Stimulated activated naive CD8-positive, alpha-beta T cell treated with anti-CD3 and anti-CD28 coated beads, Interleukin-15, Interleukin-2, amounts not matched to agents 100 ng/mL and 50 ng/mL, for 24 hours (primary cell): Measurements from ENCODE around the gene CFAP65.

Experiments used
- H3K27ac Mint-ChIP-seq: one replicate; pipeline ENCODE4 v1.8.0; 2021; ENCODE audit warnings: mild to moderate bottlenecking, mixed read lengths
- H3K27me3 Mint-ChIP-seq: one replicate; pipeline ENCODE4 v1.8.0; 2021; ENCODE audit warnings: mixed read lengths
- H3K36me3 Mint-ChIP-seq: one replicate; pipeline ENCODE4 v1.8.0; 2021; ENCODE audit warnings: low read depth, mixed read lengths
- H3K4me1 Mint-ChIP-seq: one replicate; pipeline ENCODE4 v1.8.0; 2021; ENCODE audit warnings: low read depth, mixed read lengths
- H3K4me3 Mint-ChIP-seq: one replicate; pipeline ENCODE4 v1.8.0; 2021; ENCODE audit warnings: mild to moderate bottlenecking, mixed read lengths
- H3K9me3 Mint-ChIP-seq: one replicate; pipeline ENCODE4 v1.8.0; 2021; ENCODE audit warnings: mixed read lengths

The CFAP65 gene

GRCh38 chr2:219076253-219076652, 34.9 kb upstream of the CFAP65 start:
- Mint-ChIP-seq H3K4me1 (no peaks in the 10 kb centered on the region), H3K9me3 (no peaks in the 10 kb centered on the region), H3K4me3 (no peak overlapping the region), H3K27me3 (no peaks in the 10 kb centered on the region), H3K36me3 (peaks cover 35% of the 10 kb centered on the region), H3K27ac (no peak overlapping the region)

GRCh38 chr2:219073413-219074129, 32.3 kb upstream of the CFAP65 start:
- Mint-ChIP-seq H3K4me1 (no peaks in the 10 kb centered on the region), H3K36me3 (peaks cover 39% of the 10 kb centered on the region), H3K4me3 (no peak overlapping the region), H3K27ac (no peak overlapping the region), H3K9me3 (no peaks in the 10 kb centered on the region), H3K27me3 (no peaks in the 10 kb centered on the region)

- H3K4me1 Mint-ChIP-seq = no peaks in the 10 kb centered on the region
- H3K36me3 Mint-ChIP-seq = peaks cover 39% of the 10 kb centered on the region
- H3K27me3 Mint-ChIP-seq = no peaks in the 10 kb centered on the region
- no peak overlapping the region for H3K4me3 Mint-ChIP-seq
- H3K9me3 Mint-ChIP-seq = no peaks in the 10 kb centered on the region
- H3K27ac Mint-ChIP-seq = no peak overlapping the region
These were observed 31.5 kb upstream of the CFAP65 start for GRCh38 chr2:219072741-219073250.

- peaks cover 30% of the 10 kb centered on the region for H3K36me3 Mint-ChIP-seq
- no peak overlapping the region for H3K27ac Mint-ChIP-seq
- no peaks in the 10 kb centered on the region for H3K27me3 Mint-ChIP-seq
- no peaks in the 10 kb centered on the region for H3K4me1 Mint-ChIP-seq
- no peak overlapping the region for H3K4me3 Mint-ChIP-seq
- no peaks in the 10 kb centered on the region for H3K9me3 Mint-ChIP-seq
These were observed 30.0 kb upstream of the CFAP65 start for GRCh38 chr2:219071131-219071816.

GRCh38 chr2:219065484-219065883, 24.2 kb upstream of the CFAP65 start:
- H3K4me1 Mint-ChIP-seq = peaks cover 4% of the 10 kb centered on the region
- peaks cover 28% of the 10 kb centered on the region for H3K27me3 Mint-ChIP-seq
- H3K27ac Mint-ChIP-seq = no peak overlapping the region
- no peak overlapping the region for H3K4me3 Mint-ChIP-seq
- peaks cover 1% of the 10 kb centered on the region for H3K36me3 Mint-ChIP-seq
- no peaks in the 10 kb centered on the region for H3K9me3 Mint-ChIP-seq

- no peaks in the 10 kb centered on the region for H3K36me3 Mint-ChIP-seq
- peaks cover 23% of the 10 kb centered on the region for H3K4me1 Mint-ChIP-seq
- H3K27me3 Mint-ChIP-seq = peaks cover 55% of the 10 kb centered on the region
- no peak overlapping the region for H3K27ac Mint-ChIP-seq
- no peaks in the 10 kb centered on the region for H3K9me3 Mint-ChIP-seq
- H3K4me3 Mint-ChIP-seq = no peak overlapping the region
These were observed 20.8 kb upstream of the CFAP65 start for GRCh38 chr2:219062081-219062480.

GRCh38 chr2:219060821-219061791, 19.8 kb upstream of the CFAP65 start, which contains the start of gene IHH:
IHH (minus strand) TSS chr2:219060921; CDS start chr2:219060467, 454 bp downstream.
- Mint-ChIP-seq H3K36me3 (no peaks in the 10 kb centered on the region), H3K4me3 (peak within 1 kb of the TSS; percentile 56), H3K4me1 (peaks cover 23% of the 10 kb centered on the region), H3K27me3 (peaks cover 65% of the 10 kb centered on the region), H3K27ac (no peak within 1 kb of the TSS), H3K9me3 (no peaks in the 10 kb centered on the region)

- Mint-ChIP-seq H3K9me3 (no peaks in the 10 kb centered on the region), H3K27ac (no peak overlapping the region), H3K27me3 (peaks cover 67% of the 10 kb centered on the region), H3K4me1 (peaks cover 23% of the 10 kb centered on the region), H3K36me3 (no peaks in the 10 kb centered on the region), H3K4me3 (peak overlapping the region; percentile 56)
These were observed 18.7 kb upstream of the CFAP65 start for GRCh38 chr2:219059725-219060682.

GRCh38 chr2:219059375-219059724, 18.0 kb upstream of the CFAP65 start:
- peaks cover 23% of the 10 kb centered on the region for H3K4me1 Mint-ChIP-seq
- no peaks in the 10 kb centered on the region for H3K36me3 Mint-ChIP-seq
- peaks cover 67% of the 10 kb centered on the region for H3K27me3 Mint-ChIP-seq
- no peak overlapping the region for H3K27ac Mint-ChIP-seq
- H3K4me3 Mint-ChIP-seq = peak overlapping the region; percentile 56
- no peaks in the 10 kb centered on the region for H3K9me3 Mint-ChIP-seq

- Mint-ChIP-seq H3K27me3 (peaks cover 62% of the 10 kb centered on the region), H3K4me1 (peaks cover 23% of the 10 kb centered on the region), H3K27ac (no peak overlapping the region), H3K9me3 (no peaks in the 10 kb centered on the region), H3K4me3 (no peak overlapping the region), H3K36me3 (no peaks in the 10 kb centered on the region)
These were observed 17.4 kb upstream of the CFAP65 start for GRCh38 chr2:219058541-219059374.

- Mint-ChIP-seq H3K9me3 (no peaks in the 10 kb centered on the region), H3K4me1 (peaks cover 23% of the 10 kb centered on the region), H3K36me3 (no peaks in the 10 kb centered on the region), H3K27me3 (peaks cover 56% of the 10 kb centered on the region), H3K4me3 (peak overlapping the region; percentile 45), H3K27ac (no peak overlapping the region)
These were observed 16.6 kb upstream of the CFAP65 start for GRCh38 chr2:219057709-219058540.

- Mint-ChIP-seq H3K4me1 (peaks cover 23% of the 10 kb centered on the region), H3K27ac (no peak overlapping the region), H3K9me3 (no peaks in the 10 kb centered on the region), H3K4me3 (no peak overlapping the region), H3K27me3 (peaks cover 54% of the 10 kb centered on the region), H3K36me3 (no peaks in the 10 kb centered on the region)
These were observed 15.8 kb upstream of the CFAP65 start for GRCh38 chr2:219056896-219057708.
